Left forelimb (tissue), 1 donor: Measurements from ENCODE around the gene RNPEP.
"Not testable (repeated sequence)": the region's sequence is repeated elsewhere in the genome, so short reads cannot be mapped to it uniquely, and the experiment has no call there.

ENCODE experiments used
- DNase-seq: peaks from one replicate; pipeline ENCODE4 v3.0.0-alpha.2; 2018; ENCODE audit warnings: low spot score

The RNPEP gene

GRCh38 chr1:201982623-201983379 lies at the start of gene RNPEP:
Gene RNPEP (plus strand): TSS chr1:201982648. CDS start chr1:201982667, 19 bp downstream.
- peak; percentile 79 for DNase-seq

GRCh38 chr1:201933840-201934430 lies 48.5 kb upstream of the RNPEP start:
- no peak for DNase-seq

GRCh38 chr1:201937624-201938213 lies 44.7 kb upstream of the RNPEP start:
- no peak for DNase-seq

- DNase-seq, result no peak
Measured at GRCh38 chr1:201938440-201939035, 43.9 kb upstream of the RNPEP start.

- DNase-seq, result no peak
Measured at GRCh38 chr1:201939148-201939547, 43.3 kb upstream of the RNPEP start.

GRCh38 chr1:201939574-201939973 lies 42.9 kb upstream of the RNPEP start:
- DNase-seq, result no peak

- DNase-seq, result not testable (repeated sequence)
Measured at GRCh38 chr1:201940316-201940715, 42.1 kb upstream of the RNPEP start.

- no peak for DNase-seq
Measured at GRCh38 chr1:201941420-201942128, 40.9 kb upstream of the RNPEP start.

GRCh38 chr1:201942129-201942495 lies 40.3 kb upstream of the RNPEP start:
- no peak for DNase-seq

- no peak for DNase-seq
Measured at GRCh38 chr1:201944002-201944401, 38.4 kb upstream of the RNPEP start.

GRCh38 chr1:201944639-201945038 lies 37.8 kb upstream of the RNPEP start:
- no peak for DNase-seq

- no peak for DNase-seq
Measured at GRCh38 chr1:201945157-201945556, 37.3 kb upstream of the RNPEP start.

- no peak for DNase-seq
Measured at GRCh38 chr1:201945863-201946223, 36.6 kb upstream of the RNPEP start.

GRCh38 chr1:201946224-201946908 lies 36.1 kb upstream of the RNPEP start, which contains the start of gene LMOD1:
Gene LMOD1 (minus strand): TSS chr1:201946548. CDS start chr1:201946340, 208 bp downstream.
- peak; percentile 82 for DNase-seq

- no peak for DNase-seq
Measured at GRCh38 chr1:201947697-201948008, 34.8 kb upstream of the RNPEP start.

GRCh38 chr1:201949491-201949890 lies 33.0 kb upstream of the RNPEP start:
- no peak for DNase-seq

- no peak for DNase-seq
Measured at GRCh38 chr1:201954263-201955008, 28.0 kb upstream of the RNPEP start.

GRCh38 chr1:201955009-201955728 lies 27.3 kb upstream of the RNPEP start, which contains the start of gene TIMM17A:
Gene TIMM17A (plus strand): TSS chr1:201955503. CDS start chr1:201955527, 24 bp downstream.
- DNase-seq, result peak; percentile 96

GRCh38 chr1:201955729-201956143 lies 26.7 kb upstream of the RNPEP start:
- DNase-seq, result no peak

- no peak for DNase-seq
Measured at GRCh38 chr1:201958348-201958747, 24.1 kb upstream of the RNPEP start.
